Measurements from ENCODE around the gene TRPM6.

GRCh38 chr9:74861071-74861470, 26.6 kb downstream of the TRPM6 start:
- TF ChIP-seq, protein P1, sequence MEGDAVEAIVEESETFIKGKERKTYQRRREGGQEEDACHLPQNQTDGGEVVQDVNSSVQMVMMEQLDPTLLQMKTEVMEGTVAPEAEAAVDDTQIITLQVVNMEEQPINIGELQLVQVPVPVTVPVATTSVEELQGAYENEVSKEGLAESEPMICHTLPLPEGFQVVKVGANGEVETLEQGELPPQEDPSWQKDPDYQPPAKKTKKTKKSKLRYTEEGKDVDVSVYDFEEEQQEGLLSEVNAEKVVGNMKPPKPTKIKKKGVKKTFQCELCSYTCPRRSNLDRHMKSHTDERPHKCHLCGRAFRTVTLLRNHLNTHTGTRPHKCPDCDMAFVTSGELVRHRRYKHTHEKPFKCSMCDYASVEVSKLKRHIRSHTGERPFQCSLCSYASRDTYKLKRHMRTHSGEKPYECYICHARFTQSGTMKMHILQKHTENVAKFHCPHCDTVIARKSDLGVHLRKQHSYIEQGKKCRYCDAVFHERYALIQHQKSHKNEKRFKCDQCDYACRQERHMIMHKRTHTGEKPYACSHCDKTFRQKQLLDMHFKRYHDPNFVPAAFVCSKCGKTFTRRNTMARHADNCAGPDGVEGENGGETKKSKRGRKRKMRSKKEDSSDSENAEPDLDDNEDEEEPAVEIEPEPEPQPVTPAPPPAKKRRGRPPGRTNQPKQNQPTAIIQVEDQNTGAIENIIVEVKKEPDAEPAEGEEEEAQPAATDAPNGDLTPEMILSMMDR (IDR thresholded peaks at IDR 0.05): no peak
- TF ChIP-seq ZFX (IDR thresholded peaks at IDR 0.05; ENCODE audit: borderline replicate concordance): no peak

All from 22Rv1 (cell line).